Stomach (tissue), 4 donors: ENCODE data around the gene LARGE1.

Experiments
- CTCF ChIP-seq, 7 experiments: fragments of 450-650 bp in 4 of 7; fragments of 200-600 bp in 3 of 7; sonication (generic) in 3 of 7; IDR thresholded peaks; one replicate each; pipeline ENCODE4 v1.5.1; 2016 to 2019; ENCODE audit warnings: antibody characterized with exemption in 7 of 7, control low read depth in 2 of 7, mild to moderate bottlenecking in 1 of 7
- EP300 ChIP-seq: sonication (generic); formaldehyde crosslinking; IDR thresholded peaks from one replicate; pipeline ENCODE4 v1.6.1; 2017; ENCODE audit warnings: antibody characterized with exemption
- POLR2A ChIP-seq, 4 donors: fragments of 450-650 bp; IDR thresholded peaks; one replicate each; pipeline ENCODE4 v1.6.1; 2016; ENCODE audit warnings: antibody characterized with exemption in 4 of 4, control low read depth in 2 of 4, mild to moderate bottlenecking in 1 of 4, moderate library complexity in 1 of 4
- POLR2AphosphoS5 ChIP-seq, 3 donors: sonication (generic); formaldehyde crosslinking; IDR thresholded peaks; one replicate each; pipeline ENCODE4 v1.6.1; 2016; ENCODE audit warnings: antibody characterized with exemption in 3 of 3

- TF ChIP-seq POLR2AphosphoS5 (IDR thresholded peaks at IDR 0.05) (no peak), CTCF (IDR thresholded peaks at IDR 0.05) (no peak), POLR2A (IDR thresholded peaks at IDR 0.05) (no peak), EP300 (no peak)
Measured at GRCh38 chr22:33842421-33843094, 77.7 kb downstream of the LARGE1 start.
